HT1080 (cell line): ENCODE data around the gene PRKG1. TPM values are rescaled to one million over a fixed set of nuclear protein-coding genes. Genes with fewer than 3 reads are reported as not detected.
"Not testable (repeated sequence)": the region's sequence is repeated elsewhere in the genome, so short reads cannot be mapped to it uniquely, and the experiment has no call there.

Source experiments
- DNase-seq: peaks from one replicate; pipeline ENCODE4 v3.0.0-alpha.2; 2015; ENCODE audit warnings: low read depth
- total RNA-seq: library from RNA; depleted of rRNA; stranded (reverse); fragments of >200 nt; shearing (Covaris generic); gene quantifications from 2 replicates; pipeline ENCODE4 v1.2.3, GENCODE V29; 2014

Gene PRKG1
- total RNA-seq, 1 experiment from 2014 or later: 3.9 TPM

GRCh38 chr10:52031771-52032170 lies 957.5 kb downstream of the PRKG1 start:
- no peak for DNase-seq

DNA sequence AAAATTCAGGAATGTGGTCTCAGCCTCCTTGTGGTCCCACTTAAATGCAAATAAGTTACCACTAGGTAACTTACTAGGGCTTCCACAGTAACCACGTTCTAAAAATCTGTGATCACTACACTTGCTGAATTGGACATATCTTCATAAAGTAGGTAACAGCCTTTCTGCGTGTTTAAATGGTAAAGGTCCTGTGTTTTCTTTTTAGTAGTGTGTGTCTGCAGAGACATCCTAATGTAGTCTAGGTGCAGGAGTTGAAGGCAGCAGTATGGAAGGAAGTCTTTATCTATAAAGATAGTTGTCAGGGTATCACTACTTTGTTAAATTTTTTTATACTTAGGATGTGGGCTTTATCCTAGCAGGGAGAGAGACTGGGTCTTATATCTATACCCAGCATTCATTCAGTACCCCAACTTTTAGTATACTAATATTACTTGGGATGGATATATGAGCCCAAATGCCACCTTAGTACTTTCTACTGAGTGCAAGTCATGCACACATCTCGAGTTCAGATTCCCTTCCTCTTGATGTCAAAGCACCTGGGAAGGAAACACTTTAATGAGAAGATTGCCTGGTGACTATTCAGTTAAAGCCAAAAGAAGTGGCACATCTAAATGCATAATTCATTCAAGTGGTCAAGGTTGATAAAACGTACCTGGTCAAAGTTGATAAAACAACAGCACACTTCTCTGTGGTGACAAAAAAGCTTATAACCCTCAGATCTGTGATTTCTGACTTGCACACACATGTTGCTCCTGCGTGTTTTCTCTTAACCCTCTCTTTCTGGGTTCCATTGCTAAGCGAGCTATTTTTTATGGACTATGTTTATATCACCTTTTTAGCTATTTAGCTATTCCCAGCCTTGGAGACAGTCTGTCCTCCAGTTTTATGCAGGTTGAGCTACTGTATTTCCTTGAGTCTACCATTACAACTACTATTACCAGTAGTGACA lies 958.7 kb downstream of the PRKG1 start:
- DNase-seq: no peak

- DNase-seq: not testable (repeated sequence)
Observed at GRCh38 chr10:52039002-52039793, 964.9 kb downstream of the PRKG1 start.

DNA sequence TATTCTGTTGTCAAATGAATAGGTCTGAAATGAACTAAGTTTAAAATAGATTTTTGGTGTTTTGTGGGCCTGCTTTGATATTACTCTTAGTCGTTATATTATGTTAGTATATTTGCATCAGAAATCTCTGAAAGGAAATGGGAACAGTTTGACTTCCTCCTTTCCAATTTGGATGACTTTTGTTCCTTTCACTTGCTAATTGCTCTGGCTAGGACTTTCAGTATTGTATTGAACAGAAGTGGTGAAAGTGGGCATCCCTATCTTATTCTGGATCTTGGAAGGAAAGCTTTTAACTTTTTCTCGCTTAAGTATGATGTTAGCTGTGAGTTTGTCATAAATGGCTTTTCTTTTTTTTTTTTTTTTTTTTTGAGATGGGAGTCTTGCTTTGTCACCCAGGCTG lies 966.2 kb downstream of the PRKG1 start:
- no peak for DNase-seq

GRCh38 chr10:52043811-52044210 lies 969.5 kb downstream of the PRKG1 start:
- DNase-seq: no peak

- DNase-seq: no peak
Observed at GRCh38 chr10:52048051-52048450, 973.8 kb downstream of the PRKG1 start.

GRCh38 chr10:52050429-52051047 lies 976.3 kb downstream of the PRKG1 start:
- DNase-seq: no peak

DNA sequence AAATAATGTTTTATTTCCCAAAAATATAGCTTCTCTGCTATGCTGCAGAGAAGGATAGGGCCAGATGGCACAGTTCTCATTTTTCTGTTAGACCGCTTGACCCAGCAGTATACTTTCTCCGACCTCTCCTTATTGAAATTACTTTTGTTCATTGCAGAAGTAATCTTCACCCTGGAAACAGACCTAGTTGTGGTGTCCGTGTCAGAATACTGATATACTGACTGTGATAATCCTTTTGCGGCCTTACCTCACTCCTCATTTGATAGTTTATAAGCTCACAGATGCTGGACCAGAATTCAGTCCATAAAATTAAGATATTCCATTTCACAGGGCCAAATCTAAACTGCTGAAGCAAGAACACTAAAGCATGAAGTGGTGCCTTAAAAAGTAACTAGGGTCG lies 979.2 kb downstream of the PRKG1 start:
- no peak for DNase-seq

GRCh38 chr10:52056291-52056690 lies 982.0 kb downstream of the PRKG1 start:
- peak; percentile 3 for DNase-seq

GRCh38 chr10:52059089-52059488 lies 984.8 kb downstream of the PRKG1 start:
- DNase-seq: no peak

GRCh38 chr10:52063159-52063558 lies 988.9 kb downstream of the PRKG1 start:
- DNase-seq: no peak

DNA sequence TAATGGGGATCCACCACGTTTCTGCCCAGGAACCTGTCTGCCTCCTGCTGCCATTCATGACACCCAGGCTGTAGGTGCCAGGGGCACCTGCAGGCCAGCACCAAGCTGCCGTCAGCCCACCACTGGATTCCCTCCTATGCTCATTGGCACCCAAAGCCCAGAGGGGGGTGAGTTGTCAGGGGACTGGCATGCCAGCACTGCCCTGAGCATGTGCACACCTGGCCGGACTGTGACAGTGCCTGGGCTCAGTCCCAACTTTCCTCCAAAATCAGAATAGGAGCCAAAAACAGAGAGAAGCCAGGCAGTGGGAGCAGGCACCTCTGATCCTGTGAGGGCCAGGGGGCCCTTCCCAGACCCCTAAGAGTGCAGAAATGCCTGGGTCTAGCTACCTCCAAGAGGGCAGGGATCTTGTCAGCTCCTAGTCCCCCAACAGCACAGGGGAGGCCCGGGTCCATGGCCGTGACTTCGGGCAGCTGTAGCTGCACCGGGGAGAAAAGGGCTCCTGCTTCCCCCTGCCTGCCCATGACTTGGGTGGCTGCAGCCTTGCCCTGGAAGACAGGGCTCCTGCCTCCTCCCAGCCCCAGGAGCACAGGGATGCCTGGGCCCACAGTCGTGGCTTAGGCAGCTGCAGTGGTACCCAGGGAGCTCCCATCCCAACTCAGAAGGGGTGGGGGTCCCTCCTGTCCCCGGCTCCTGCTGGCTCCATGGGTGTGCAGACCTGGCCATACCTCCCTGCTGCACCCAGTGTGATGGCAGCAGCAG lies 990.0 kb downstream of the PRKG1 start:
- no peak for DNase-seq

- peak; percentile 26 for DNase-seq
Observed at GRCh38 chr10:52066383-52066782, 992.1 kb downstream of the PRKG1 start.

- no peak for DNase-seq
Observed at GRCh38 chr10:52068485-52068884, 994.2 kb downstream of the PRKG1 start.

- DNase-seq: no peak
Observed at GRCh38 chr10:52071814-52072213, 997.5 kb downstream of the PRKG1 start.

DNA sequence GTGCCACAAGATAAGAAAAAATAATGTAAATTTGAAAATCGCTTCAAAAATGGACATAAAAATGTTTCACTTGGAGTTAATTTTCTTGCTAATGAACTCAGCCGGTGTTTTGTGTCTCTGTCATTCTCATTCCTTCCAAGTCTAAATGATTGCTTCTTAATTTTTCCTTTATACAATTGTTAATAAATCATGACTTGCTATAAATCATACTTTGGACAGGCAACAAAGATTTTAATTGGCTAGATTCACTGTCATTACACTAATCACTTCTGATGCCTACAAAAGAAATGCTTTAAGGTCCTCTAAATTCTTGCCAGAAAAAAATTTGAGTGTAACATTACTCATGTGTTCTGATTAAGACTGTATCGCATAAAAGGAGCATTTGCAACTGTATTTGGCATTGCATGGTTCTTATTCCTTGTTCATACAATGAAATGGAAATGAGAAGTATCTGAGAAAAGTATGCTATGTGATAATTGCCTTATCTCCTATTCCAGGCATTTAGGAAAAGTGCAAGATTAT lies 1000.3 kb downstream of the PRKG1 start:
- no peak for DNase-seq

DNA sequence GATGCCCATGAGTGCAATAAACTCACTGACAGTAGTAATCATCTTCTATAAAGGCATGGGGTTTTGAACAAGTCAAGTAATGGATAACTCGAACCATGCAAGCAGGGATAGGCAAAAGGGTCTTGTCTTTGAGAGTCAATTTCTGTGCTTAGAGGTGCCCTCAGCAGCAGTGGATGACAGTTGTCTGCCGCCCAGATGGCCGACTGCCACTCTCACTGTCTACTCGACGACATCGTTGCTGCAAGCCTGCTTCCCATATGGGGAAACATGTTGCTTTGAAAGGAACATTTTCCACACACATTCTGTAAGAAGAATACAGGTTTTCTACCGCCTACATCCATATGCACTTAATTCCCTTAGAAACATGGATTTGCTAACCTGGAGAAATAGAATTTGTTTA lies 1003.5 kb downstream of the PRKG1 start:
- DNase-seq: no peak

- DNase-seq: no peak
Observed at GRCh38 chr10:52078397-52078937, 1004.2 kb downstream of the PRKG1 start.

- no peak for DNase-seq
Observed at GRCh38 chr10:52082307-52082706, 1008.0 kb downstream of the PRKG1 start.

DNA sequence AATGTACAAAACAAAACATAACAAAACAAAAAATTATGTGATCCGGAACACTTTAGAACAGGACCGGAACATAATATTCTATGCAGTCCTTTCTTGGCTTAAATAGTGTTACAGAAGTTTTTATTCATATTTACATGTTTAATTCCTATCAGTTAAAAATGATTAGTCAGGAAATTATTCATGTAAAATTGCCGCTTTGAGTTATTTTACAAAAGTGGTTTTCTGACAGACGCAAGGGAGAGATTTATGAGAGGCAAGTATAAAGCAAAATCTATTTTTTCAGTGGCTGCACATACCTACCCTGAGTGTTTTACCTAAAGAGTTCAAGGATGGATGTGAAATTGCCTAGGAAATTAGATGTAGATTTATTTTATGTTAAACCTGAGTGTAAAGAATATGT lies 1009.1 kb downstream of the PRKG1 start:
- DNase-seq: no peak

DNA sequence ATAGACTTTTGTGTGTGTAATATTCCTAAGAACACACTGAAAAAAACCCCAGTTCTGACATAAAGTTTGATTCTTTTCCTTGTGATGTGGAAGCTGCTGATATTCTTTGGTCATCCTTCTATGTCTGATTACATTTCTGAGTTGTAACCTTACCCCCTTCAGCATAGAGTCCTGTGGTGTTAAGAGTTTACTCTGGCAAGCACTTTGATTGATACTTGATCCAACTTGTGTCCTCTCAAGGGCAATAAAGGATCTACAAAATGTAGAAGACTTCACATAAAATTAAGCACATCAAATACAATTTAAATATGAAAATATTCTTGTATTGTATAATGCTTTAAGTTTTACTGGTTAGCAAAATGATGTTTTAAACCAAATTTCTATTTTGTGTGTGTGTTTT lies 1018.1 kb downstream of the PRKG1 start:
- no peak for DNase-seq
